Measurements from ENCODE around the gene GADD45B.

- TF ChIP-seq CTCF (IDR thresholded peaks at IDR 0.05) = no peak
- TF ChIP-seq POLR2A (IDR thresholded peaks at IDR 0.05) = peak; percentile 40
These were observed 49.2 kb downstream of the GADD45B start for GRCh38 chr19:2524840-2525723.
